ENCODE data around the gene RLF.

RLF gene

GRCh38 chr1:40268211-40268610, 107.0 kb downstream of the RLF start:
- in situ Hi-C loops (cut with HindIII; ENCODE audit: low sequenced_read_pairs) = no loop called here

DNA sequence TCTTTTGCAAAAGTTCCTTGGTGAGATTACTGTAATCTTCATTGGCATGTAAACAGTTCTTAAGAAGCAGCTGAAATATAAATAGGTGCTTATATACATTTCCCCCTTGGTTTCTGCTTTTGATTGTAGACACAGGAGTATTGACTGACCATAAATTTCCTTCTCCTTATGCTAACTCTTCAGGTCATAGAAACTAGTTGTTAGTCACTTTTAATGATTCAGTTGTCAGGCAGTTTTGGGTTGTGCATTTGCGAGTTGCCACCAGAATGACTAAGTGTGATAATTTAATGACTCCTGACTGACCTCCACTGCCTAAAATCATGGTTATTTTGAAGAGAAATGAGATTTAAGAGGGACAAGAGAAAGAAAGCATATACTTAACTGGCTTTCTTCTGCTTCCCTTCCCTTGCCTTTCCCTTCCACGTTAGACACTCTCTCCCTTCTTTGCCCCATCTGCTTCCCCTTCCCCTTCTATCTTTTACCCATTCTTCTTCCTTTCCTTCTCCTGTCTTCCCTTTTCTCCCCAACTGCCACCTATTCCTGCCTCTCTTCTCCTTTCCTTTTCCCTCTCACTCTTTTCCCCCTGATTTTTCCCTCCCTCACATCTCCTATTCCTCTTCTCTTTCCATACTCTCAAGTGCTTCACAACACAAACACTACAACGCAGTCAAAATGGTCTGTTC, 109.1 kb downstream of the RLF start:
- in situ Hi-C loops (cut with HindIII; ENCODE audit: low sequenced_read_pairs) = loop anchor here (10.0 kb wide), 1 partner anchor 125 kb away; no protein-coding TSS in a partner anchor

- in situ Hi-C loops (cut with HindIII; ENCODE audit: low sequenced_read_pairs) = loop anchor here (10.0 kb wide), 1 partner anchor 122 kb away; no protein-coding TSS in a partner anchor
These were observed 111.5 kb downstream of the RLF start for GRCh38 chr1:40272653-40273213.

DNA sequence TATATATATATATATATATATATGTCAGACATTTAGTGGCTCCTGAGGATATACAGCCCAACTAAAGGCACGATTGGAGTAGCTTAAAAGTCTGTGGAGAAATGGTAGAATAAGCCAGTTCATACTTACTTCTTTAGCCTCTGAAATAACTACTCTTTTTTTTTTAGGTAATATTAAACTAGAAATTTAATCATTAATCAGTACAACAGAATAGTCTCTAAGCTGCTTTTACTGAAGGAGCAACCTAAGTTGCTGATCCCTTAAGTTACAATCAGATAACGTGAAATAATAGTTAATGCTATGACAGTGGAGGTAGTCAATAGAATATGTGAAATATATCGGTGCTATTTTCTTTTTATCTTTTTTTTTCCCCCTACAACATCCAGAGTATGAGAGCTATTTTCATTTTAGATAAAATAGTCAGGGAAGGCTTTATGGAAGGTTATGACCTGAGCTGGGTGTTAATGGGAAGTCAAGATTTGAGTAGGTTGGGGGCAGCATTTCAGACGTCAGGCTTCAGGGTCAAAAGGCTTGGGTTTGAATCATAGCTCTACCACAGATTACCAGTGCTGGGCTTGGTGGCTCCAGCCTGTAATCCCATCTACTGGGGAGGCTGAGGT, 112.5 kb downstream of the RLF start:
- in situ Hi-C loops (cut with HindIII; ENCODE audit: low sequenced_read_pairs) = loop anchor here (10.0 kb wide), 1 partner anchor 121 kb away; no protein-coding TSS in a partner anchor

DNA sequence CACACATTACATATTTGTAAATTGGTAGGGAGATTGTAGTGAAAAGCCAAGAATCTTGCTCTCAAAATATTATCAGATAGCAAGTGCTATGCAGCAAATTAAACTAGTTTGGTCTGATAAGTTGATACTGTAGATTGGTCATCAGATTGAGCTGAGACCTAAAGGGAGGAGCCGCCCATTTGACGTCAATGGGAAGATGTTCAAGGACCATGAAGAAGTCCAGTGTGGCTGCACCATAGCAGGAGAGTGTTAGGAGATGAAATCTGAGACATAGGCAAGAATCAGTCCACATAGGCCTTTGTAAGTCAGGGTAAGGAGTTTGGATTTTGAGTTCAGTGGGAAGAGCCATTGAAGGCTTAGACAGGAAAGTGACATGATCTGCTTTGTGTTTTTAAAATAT, 113.1 kb downstream of the RLF start:
- in situ Hi-C loops (cut with HindIII; ENCODE audit: low sequenced_read_pairs) = loop anchor here (10.0 kb wide), 1 partner anchor 120 kb away; no protein-coding TSS in a partner anchor

- in situ Hi-C loops (cut with HindIII; ENCODE audit: low sequenced_read_pairs) = loop anchor here (10.0 kb wide), 1 partner anchor 119 kb away; no protein-coding TSS in a partner anchor
These were observed 114.9 kb downstream of the RLF start for GRCh38 chr1:40276122-40276521.

DNA sequence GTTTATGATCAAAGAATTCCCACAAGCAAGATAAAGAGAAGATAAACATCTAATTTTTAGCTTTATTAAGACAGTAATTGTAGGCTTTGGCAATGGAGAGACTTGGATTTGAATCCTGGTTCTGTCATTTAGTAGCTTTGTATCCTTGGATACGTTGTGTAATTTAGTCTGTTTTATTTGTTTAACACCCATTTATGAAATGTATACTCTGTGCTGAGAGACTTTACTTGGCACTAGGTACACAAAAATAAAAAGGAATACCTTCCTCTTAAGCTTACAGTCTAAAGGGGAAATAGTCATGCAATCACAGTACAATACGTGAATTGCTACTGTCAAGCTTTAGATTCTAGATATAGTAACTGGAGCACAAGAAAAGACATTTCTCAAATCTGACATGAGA, 120.7 kb downstream of the RLF start:
- in situ Hi-C loops (cut with HindIII; ENCODE audit: low sequenced_read_pairs) = no loop called here
